Testis (tissue), 2 donors: ENCODE measurements around the gene DMD.

Experiments used
- CTCF ChIP-seq, 3 experiments: fragments of 450-650 bp in 2 of 3; fragments of 200-600 bp in 1 of 3; sonication (generic) in 1 of 3; IDR thresholded peaks; one replicate each; pipeline ENCODE4 v1.5.1; 2016 to 2019; ENCODE audit warnings: antibody characterized with exemption in 3 of 3, mild to moderate bottlenecking in 2 of 3, moderate library complexity in 1 of 3
- POLR2A ChIP-seq: fragments of 450-650 bp; IDR thresholded peaks from one replicate; pipeline ENCODE4 v1.6.1; 2017; ENCODE audit warnings: antibody characterized with exemption, mild to moderate bottlenecking, moderate library complexity

GRCh38 chrX:33211356-33212260, at the start of gene DMD:
- TF ChIP-seq CTCF (IDR thresholded peaks at IDR 0.05) (no peak), POLR2A (no peak)
